HepG2 (cell line): ENCODE results near the gene TEAD1. TPM values are rescaled to one million over a fixed set of nuclear protein-coding genes. Genes with fewer than 3 reads are reported as not detected.
A peak's percentile ranks its signal among the peaks of the same experiment; 100 is the strongest.

Source experiments
- ARNT ChIP-seq: fragments of 450-650 bp; IDR thresholded peaks from 2 replicates; pipeline ENCODE4 v1.6.1; 2017
- ELF3 ChIP-seq: IDR thresholded peaks from 2 replicates; pipeline ENCODE4 v1.6.1; 2016; ENCODE audit warnings: missing genetic modification reagents, missing compliant biosample characterization
- LCORL ChIP-seq, 2 experiments: fragments of 450-650 bp in 1 of 2; sonication (generic) in 1 of 2; formaldehyde crosslinking in 1 of 2; IDR thresholded peaks; 2 replicates each; pipeline versions ENCODE4 v1.5.0 to v1.6.1; 2017 to 2020; ENCODE audit warnings: antibody characterized with exemption in 1 of 2, missing genetic modification reagents in 1 of 2
- ZNF24 ChIP-seq: fragments of 450-650 bp; IDR thresholded peaks from 2 replicates; pipeline ENCODE4 v1.6.1; 2017; ENCODE audit warnings: antibody characterized with exemption, mild to moderate bottlenecking
- ZNF678 ChIP-seq: sonication (generic); formaldehyde crosslinking; IDR thresholded peaks from 2 replicates; pipeline ENCODE4 v1.4.0; 2020; ENCODE audit warnings: mild to moderate bottlenecking, missing genetic modification reagents
- ZNF773 ChIP-seq: sonication (generic); formaldehyde crosslinking; IDR thresholded peaks from 2 replicates; pipeline ENCODE4 v1.4.0; 2020; ENCODE audit warnings: missing genetic modification reagents, borderline replicate concordance
- polyA plus RNA-seq, 8 experiments: library from polyadenylated mRNA; depleted of rRNA in 3 of 8; stranded (reverse) in 7 of 8; unstranded in 1 of 8; fragments of >200 nt; fragmentation: Illumina TruSeq in 4 of 8; extraction: Trizol in 4 of 8; gene quantifications; 2 replicates each; pipeline versions ENCODE4 v1.2.1 to v1.2.3, GENCODE V29; 2011 to 2016; ENCODE audit warnings: low read depth in 4 of 8, missing spikeins in 1 of 8, mixed read lengths in 1 of 8; ENCODE audit not compliant: insufficient read depth in 1 of 8
- total RNA-seq, 5 experiments: library from RNA; depleted of rRNA; stranded (reverse); fragments of >200 nt; fragmentation: Illumina TruSeq; extraction: Trizol; gene quantifications; 2 replicates each; pipeline ENCODE4 v1.2.3, GENCODE V29; 2016; ENCODE audit warnings: low read depth in 1 of 5
- TF ChIP-seq, protein P1 (sequence below): sonication (generic); formaldehyde crosslinking; IDR thresholded peaks from 2 replicates; pipeline ENCODE4 v1.8.1; 2023; ENCODE audit warnings: missing genetic modification reagents, inconsistent platforms, borderline replicate concordance
- TF ChIP-seq, protein P2 (sequence below): sonication (generic); formaldehyde crosslinking; IDR thresholded peaks from 2 replicates; pipeline ENCODE4 v1.4.0; 2020; ENCODE audit warnings: mild to moderate bottlenecking, low read depth, missing genetic modification reagents
- TF ChIP-seq, protein P3 (sequence below): sonication (generic); formaldehyde crosslinking; IDR thresholded peaks from 2 replicates; pipeline ENCODE4 v1.4.0; 2020; ENCODE audit warnings: missing genetic modification reagents
- TF ChIP-seq, protein P4 (sequence below), 2 experiments: IDR thresholded peaks; 2 replicates each; pipeline ENCODE4 v1.6.1; 2011 to 2012; ENCODE audit warnings: low read length in 2 of 2, borderline replicate concordance in 1 of 2, low read depth in 1 of 2, mild to moderate bottlenecking in 1 of 2, moderate library complexity in 1 of 2
- TF ChIP-seq, protein P5 (sequence below): sonication (generic); formaldehyde crosslinking; IDR thresholded peaks from 2 replicates; pipeline ENCODE4 v1.4.0; 2020; ENCODE audit warnings: mild to moderate bottlenecking, missing genetic modification reagents, borderline replicate concordance
- TF ChIP-seq, protein P6 (sequence below): sonication (generic); formaldehyde crosslinking; IDR thresholded peaks from 2 replicates; pipeline ENCODE4 v1.9.0; 2021; ENCODE audit warnings: missing genetic modification reagents, mild to moderate bottlenecking, borderline replicate concordance

Gene TEAD1
- total and polyA plus RNA-seq, 2 of the 13 experiments (the other 11 are each of a cell fraction or from before 2014, with no cell fraction given), result 20.1 to 30.5 TPM

DNA sequence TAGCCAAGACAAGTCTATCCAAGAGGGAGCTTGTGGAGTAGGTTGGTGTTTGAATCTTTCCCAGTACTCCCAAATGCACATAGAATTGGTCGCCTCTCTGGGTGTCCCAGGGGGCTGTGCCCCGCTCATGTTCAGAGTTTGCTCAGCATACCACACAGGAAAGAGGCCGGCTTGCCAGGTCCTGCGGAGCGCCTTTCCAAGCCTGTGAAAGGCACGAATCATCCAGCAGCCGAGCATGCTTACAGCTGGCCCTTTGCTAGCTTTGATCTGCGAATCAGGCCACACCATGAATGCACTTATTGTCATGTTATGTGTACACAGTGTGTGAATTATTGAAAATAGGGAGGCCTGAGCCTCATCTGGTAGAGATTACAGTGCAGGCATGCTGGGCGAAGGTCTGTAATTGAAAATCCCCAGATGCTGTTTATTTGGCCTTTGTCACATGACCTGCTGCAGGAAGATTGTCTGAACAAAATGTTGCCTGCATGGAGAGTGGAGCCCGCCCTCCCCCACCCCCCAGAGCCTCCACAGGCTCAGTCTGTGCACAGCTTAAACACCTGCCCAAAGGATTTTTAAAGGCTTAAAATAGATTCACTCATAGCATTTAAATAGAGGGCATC is 171.6 kb downstream of the TEAD1 start (continued):
- TF ChIP-seq, protein P1, sequence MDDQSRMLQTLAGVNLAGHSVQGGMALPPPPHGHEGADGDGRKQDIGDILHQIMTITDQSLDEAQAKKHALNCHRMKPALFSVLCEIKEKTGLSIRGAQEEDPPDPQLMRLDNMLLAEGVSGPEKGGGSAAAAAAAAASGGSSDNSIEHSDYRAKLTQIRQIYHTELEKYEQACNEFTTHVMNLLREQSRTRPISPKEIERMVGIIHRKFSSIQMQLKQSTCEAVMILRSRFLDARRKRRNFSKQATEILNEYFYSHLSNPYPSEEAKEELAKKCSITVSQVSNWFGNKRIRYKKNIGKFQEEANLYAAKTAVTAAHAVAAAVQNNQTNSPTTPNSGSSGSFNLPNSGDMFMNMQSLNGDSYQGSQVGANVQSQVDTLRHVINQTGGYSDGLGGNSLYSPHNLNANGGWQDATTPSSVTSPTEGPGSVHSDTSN (CRISPR knock-in tag), result no peak
- TF ChIP-seq ZNF678 (CRISPR knock-in tag) (no peak), ELF3 (peak; percentile 81), ARNT (no peak), ZNF773 (no peak), LCORL (IDR thresholded peaks at IDR 0.05) (no peak), LCORL (CRISPR knock-in tag; IDR thresholded peaks at IDR 0.05) (peak; percentile 84), ZNF24 (no peak)
- TF ChIP-seq, protein P2, sequence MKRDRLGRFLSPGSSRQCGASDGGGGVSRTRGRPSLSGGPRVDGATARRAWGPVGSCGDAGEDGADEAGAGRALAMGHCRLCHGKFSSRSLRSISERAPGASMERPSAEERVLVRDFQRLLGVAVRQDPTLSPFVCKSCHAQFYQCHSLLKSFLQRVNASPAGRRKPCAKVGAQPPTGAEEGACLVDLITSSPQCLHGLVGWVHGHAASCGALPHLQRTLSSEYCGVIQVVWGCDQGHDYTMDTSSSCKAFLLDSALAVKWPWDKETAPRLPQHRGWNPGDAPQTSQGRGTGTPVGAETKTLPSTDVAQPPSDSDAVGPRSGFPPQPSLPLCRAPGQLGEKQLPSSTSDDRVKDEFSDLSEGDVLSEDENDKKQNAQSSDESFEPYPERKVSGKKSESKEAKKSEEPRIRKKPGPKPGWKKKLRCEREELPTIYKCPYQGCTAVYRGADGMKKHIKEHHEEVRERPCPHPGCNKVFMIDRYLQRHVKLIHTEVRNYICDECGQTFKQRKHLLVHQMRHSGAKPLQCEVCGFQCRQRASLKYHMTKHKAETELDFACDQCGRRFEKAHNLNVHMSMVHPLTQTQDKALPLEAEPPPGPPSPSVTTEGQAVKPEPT (CRISPR knock-in tag), result no peak
- TF ChIP-seq, protein P3, sequence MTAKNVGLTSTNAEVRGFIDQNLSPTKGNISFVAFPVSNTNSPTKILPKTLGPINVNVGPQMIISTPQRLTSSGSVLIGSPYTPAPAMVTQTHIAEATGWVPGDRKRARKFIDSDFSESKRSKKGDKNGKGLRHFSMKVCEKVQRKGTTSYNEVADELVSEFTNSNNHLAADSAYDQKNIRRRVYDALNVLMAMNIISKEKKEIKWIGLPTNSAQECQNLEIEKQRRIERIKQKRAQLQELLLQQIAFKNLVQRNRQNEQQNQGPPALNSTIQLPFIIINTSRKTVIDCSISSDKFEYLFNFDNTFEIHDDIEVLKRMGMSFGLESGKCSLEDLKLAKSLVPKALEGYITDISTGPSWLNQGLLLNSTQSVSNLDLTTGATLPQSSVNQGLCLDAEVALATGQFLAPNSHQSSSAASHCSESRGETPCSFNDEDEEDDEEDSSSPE (CRISPR knock-in tag), result peak; percentile 59; the same call in 1 of the 2 replicates
- TF ChIP-seq, protein P4, sequence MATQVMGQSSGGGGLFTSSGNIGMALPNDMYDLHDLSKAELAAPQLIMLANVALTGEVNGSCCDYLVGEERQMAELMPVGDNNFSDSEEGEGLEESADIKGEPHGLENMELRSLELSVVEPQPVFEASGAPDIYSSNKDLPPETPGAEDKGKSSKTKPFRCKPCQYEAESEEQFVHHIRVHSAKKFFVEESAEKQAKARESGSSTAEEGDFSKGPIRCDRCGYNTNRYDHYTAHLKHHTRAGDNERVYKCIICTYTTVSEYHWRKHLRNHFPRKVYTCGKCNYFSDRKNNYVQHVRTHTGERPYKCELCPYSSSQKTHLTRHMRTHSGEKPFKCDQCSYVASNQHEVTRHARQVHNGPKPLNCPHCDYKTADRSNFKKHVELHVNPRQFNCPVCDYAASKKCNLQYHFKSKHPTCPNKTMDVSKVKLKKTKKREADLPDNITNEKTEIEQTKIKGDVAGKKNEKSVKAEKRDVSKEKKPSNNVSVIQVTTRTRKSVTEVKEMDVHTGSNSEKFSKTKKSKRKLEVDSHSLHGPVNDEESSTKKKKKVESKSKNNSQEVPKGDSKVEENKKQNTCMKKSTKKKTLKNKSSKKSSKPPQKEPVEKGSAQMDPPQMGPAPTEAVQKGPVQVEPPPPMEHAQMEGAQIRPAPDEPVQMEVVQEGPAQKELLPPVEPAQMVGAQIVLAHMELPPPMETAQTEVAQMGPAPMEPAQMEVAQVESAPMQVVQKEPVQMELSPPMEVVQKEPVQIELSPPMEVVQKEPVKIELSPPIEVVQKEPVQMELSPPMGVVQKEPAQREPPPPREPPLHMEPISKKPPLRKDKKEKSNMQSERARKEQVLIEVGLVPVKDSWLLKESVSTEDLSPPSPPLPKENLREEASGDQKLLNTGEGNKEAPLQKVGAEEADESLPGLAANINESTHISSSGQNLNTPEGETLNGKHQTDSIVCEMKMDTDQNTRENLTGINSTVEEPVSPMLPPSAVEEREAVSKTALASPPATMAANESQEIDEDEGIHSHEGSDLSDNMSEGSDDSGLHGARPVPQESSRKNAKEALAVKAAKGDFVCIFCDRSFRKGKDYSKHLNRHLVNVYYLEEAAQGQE (IDR thresholded peaks at IDR 0.05; ENCODE audit: borderline replicate concordance in 1 of 2, low read depth in 1 of 2, low read length in 2 of 2), result peak in 1 of 2 experiments; percentile 61; a peak in 1 of 4 replicates
- TF ChIP-seq, protein P5, sequence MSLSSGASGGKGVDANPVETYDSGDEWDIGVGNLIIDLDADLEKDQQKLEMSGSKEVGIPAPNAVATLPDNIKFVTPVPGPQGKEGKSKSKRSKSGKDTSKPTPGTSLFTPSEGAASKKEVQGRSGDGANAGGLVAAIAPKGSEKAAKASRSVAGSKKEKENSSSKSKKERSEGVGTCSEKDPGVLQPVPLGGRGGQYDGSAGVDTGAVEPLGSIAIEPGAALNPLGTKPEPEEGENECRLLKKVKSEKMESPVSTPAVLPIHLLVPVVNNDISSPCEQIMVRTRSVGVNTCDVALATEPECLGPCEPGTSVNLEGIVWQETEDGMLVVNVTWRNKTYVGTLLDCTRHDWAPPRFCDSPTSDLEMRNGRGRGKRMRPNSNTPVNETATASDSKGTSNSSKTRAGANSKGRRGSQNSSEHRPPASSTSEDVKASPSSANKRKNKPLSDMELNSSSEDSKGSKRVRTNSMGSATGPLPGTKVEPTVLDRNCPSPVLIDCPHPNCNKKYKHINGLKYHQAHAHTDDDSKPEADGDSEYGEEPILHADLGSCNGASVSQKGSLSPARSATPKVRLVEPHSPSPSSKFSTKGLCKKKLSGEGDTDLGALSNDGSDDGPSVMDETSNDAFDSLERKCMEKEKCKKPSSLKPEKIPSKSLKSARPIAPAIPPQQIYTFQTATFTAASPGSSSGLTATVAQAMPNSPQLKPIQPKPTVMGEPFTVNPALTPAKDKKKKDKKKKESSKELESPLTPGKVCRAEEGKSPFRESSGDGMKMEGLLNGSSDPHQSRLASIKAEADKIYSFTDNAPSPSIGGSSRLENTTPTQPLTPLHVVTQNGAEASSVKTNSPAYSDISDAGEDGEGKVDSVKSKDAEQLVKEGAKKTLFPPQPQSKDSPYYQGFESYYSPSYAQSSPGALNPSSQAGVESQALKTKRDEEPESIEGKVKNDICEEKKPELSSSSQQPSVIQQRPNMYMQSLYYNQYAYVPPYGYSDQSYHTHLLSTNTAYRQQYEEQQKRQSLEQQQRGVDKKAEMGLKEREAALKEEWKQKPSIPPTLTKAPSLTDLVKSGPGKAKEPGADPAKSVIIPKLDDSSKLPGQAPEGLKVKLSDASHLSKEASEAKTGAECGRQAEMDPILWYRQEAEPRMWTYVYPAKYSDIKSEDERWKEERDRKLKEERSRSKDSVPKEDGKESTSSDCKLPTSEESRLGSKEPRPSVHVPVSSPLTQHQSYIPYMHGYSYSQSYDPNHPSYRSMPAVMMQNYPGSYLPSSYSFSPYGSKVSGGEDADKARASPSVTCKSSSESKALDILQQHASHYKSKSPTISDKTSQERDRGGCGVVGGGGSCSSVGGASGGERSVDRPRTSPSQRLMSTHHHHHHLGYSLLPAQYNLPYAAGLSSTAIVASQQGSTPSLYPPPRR (CRISPR knock-in tag), result peak; percentile 95
- TF ChIP-seq, protein P6, sequence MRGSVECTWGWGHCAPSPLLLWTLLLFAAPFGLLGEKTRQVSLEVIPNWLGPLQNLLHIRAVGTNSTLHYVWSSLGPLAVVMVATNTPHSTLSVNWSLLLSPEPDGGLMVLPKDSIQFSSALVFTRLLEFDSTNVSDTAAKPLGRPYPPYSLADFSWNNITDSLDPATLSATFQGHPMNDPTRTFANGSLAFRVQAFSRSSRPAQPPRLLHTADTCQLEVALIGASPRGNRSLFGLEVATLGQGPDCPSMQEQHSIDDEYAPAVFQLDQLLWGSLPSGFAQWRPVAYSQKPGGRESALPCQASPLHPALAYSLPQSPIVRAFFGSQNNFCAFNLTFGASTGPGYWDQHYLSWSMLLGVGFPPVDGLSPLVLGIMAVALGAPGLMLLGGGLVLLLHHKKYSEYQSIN, result no peak
